Measurements from ENCODE around the gene GJA3. TPM values are rescaled to one million over a fixed set of nuclear protein-coding genes. Genes with fewer than 3 reads are reported as not detected.

Gene GJA3
- polyA plus RNA-seq, 1 experiment: 0.13 TPM

GRCh38 chr13:20125783-20126165, 35.1 kb downstream of the GJA3 start:
- Histone ChIP-seq H3K27me3 (ENCODE audit: control insufficient read depth, insufficient read depth, low read length) (no peaks in the 10 kb centered on the region; the same call in 1 of the 2 replicates), H3K4me3 (ENCODE audit: low read depth, low read length) (no peak overlapping the region), H3K36me3 (ENCODE audit: control insufficient read depth, insufficient read depth, low read length) (no peaks in the 10 kb centered on the region)
- CTCF ChIA-PET: no interaction called here
- no peak for TF ChIP-seq CTCF (IDR thresholded peaks at IDR 0.05; ENCODE audit: insufficient read depth, low read depth, low read length)
- DNase-seq (ENCODE audit: low read depth): no peak
- POLR2A ChIA-PET: no interaction called here

- TF ChIP-seq CTCF (IDR thresholded peaks at IDR 0.05; ENCODE audit: insufficient read depth, low read depth, low read length): no peak
- CTCF ChIA-PET: no interaction called here
- Histone ChIP-seq H3K36me3 (ENCODE audit: control insufficient read depth, insufficient read depth, low read length) (no peaks in the 10 kb centered on the region), H3K4me3 (ENCODE audit: low read depth, low read length) (no peak overlapping the region), H3K27me3 (ENCODE audit: control insufficient read depth, insufficient read depth, low read length) (no peaks in the 10 kb centered on the region; the same call in 1 of the 2 replicates)
- peak; percentile 4 for DNase-seq (ENCODE audit: low read depth)
- POLR2A ChIA-PET: no interaction called here
Measured at GRCh38 chr13:20125129-20125782, 35.6 kb downstream of the GJA3 start.

- no peak for DNase-seq (ENCODE audit: low read depth)
- Histone ChIP-seq H3K36me3 (ENCODE audit: control insufficient read depth, insufficient read depth, low read length) (no peaks in the 10 kb centered on the region), H3K27me3 (ENCODE audit: control insufficient read depth, insufficient read depth, low read length) (no peaks in the 10 kb centered on the region), H3K4me3 (ENCODE audit: low read depth, low read length) (no peak overlapping the region)
- ChIA-PET POLR2A (no interaction called here), CTCF (no interaction called here)
- no peak for TF ChIP-seq CTCF (IDR thresholded peaks at IDR 0.05; ENCODE audit: insufficient read depth, low read depth, low read length)
Measured at GRCh38 chr13:20124303-20124702, 36.5 kb downstream of the GJA3 start.

- no peak for DNase-seq (ENCODE audit: low read depth)
- CTCF ChIA-PET: interaction anchor here (0.7 kb wide), 1 partner anchor 15 kb away, joined by 3 read pairs; no protein-coding TSS in a partner anchor
- H3K36me3 ChIP-seq (ENCODE audit: control insufficient read depth, insufficient read depth, low read length): no peaks in the 10 kb centered on the region
- POLR2A ChIA-PET: no interaction called here
- no peaks in the 10 kb centered on the region for H3K27me3 ChIP-seq (ENCODE audit: control insufficient read depth, insufficient read depth, low read length)
- H3K4me3 ChIP-seq (ENCODE audit: low read depth, low read length): no peak overlapping the region
- TF ChIP-seq CTCF (IDR thresholded peaks at IDR 0.05; ENCODE audit: insufficient read depth, low read depth, low read length): no peak
Measured at GRCh38 chr13:20121159-20121525, 39.7 kb downstream of the GJA3 start.

GRCh38 chr13:20119960-20120359, 40.9 kb downstream of the GJA3 start:
- Histone ChIP-seq H3K4me3 (ENCODE audit: low read depth, low read length) (no peak overlapping the region), H3K36me3 (ENCODE audit: control insufficient read depth, insufficient read depth, low read length) (no peaks in the 10 kb centered on the region), H3K27me3 (ENCODE audit: control insufficient read depth, insufficient read depth, low read length) (no peaks in the 10 kb centered on the region)
- ChIA-PET POLR2A (no interaction called here), CTCF (interaction anchor here (1.5 kb wide), 1 partner anchor 14 kb away, joined by 3 read pairs; no protein-coding TSS in a partner anchor)
- TF ChIP-seq CTCF (IDR thresholded peaks at IDR 0.05; ENCODE audit: insufficient read depth, low read depth, low read length): no peak
- no peak for DNase-seq (ENCODE audit: low read depth)

All from BJ (cell line).